GM21528 (cell line): Measurements from ENCODE around the gene TCTN1.
A peak's percentile ranks its signal among the peaks of the same experiment; 100 is the strongest.

ENCODE experiments used
- ATAC-seq: cut with Tn5 transposase; IDR thresholded peaks from one replicate; pipeline ENCODE4 v1.9.1; 2021; ENCODE audit warnings: mild to moderate bottlenecking, moderate library complexity; ENCODE audit not compliant: unreplicated experiment, low FRiP score

Gene TCTN1

DNA sequence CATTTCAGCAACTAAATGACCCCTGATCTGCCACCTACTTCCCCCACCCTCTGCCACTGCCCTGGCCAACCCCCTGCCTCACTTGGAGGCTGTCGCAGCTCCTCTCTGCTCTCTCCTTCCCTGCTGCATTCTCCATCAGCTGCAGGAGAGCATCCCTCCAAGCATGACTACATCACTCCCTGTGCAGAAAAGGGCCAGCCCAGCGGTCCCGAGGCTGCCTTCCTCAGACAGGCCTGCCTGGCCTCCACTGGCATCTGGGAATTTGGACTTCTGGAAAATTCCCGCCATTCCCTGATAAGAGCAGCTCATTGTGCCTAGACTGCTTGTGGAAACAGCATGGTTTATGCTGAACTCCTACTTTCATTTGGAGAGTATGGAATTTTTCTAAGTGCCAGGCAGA, 62.2 kb downstream of the TCTN1 start:
- no peak for ATAC-seq

DNA sequence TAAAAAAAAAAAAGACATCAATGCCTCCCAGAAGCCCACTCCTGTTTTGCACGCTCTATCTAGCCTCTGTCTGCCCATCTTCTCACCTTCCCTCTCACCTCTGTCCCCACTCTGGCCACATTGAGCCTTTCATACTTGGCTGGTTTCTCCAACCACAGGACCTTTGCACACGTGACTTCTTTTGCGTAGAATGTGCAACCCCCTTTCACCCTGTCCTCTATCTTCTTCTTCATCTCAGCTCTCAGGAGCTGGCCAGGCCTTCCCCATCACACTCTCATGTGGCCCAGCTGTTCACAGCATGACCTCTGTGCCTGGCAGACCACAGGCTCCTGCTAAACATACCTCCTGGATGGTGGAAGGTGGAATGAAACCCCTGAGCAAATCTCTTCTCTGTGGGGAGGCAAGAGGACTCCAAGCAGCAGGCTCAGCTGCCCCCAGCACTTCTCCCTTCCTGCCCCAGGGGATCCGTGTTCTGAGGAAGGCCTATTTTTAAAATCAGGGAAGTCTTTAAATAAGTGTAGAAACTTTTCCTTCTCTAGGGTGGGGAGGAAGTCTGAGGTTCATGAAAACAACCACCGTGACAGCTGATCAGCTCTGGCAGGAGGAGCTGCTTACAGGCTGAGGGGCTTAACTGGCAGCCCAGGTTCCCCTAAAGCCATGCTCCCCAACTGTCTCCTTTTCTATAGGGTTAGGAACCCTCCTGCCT, 63.4 kb downstream of the TCTN1 start:
- peak; percentile 73 for ATAC-seq

DNA sequence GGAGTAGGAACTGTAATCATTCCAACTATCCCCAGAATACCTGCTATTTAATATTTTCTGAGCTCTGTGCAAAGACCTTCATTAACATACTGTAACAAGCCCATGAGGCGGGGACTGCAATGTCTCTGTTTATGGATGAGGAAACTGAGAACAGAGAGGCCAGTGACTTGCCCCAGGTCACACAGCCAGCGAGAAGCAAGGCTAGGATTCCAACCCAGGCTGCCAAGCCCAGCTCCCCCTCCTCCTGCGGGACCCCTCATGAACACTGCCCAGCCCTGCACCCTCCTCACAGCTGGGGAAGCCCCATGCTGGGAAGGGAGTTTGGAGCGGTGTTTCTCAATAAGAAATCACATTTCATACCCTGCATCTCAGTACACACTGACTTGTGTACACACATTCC, 64.1 kb downstream of the TCTN1 start:
- peak; percentile 10 for ATAC-seq

DNA sequence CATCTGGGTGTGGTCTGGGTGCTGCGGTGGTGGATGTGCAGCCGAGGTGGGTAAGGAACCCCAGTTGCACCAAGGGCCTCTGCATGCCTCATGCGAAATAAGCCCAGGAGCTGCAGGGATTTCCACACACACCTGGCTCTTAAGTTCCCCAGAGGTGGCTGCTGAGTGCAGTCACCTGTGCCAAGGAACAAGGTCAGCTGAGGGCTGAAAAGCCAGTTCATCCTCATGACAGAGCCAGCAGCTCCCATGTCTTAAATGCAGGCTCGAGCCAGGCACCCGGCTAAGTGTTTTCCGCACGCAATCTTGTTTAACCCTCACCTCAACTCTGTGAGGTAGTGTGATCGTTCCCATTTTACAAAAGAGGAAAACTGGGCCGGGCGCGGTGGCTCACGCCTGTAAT, 65.3 kb downstream of the TCTN1 start:
- no peak for ATAC-seq

DNA sequence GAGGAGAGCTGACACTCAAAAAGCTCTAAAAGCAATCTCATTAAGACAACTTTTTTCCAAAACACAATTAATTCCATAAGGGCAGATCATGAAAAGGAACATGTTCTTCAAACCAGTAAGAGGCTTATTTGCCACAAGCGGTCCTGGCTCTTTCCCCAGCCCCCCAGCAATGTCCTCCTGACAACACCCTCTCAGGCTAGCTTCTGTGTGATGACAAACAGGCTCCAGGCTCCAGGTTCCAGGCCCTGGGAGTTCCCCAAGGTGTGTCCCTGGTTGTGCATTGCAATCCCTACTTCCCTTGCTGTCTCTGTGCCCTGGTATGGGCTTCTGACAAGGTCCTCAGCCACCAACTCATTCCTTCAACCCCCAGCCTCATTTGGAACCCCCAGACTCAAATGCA, 66.1 kb downstream of the TCTN1 start:
- no peak for ATAC-seq

DNA sequence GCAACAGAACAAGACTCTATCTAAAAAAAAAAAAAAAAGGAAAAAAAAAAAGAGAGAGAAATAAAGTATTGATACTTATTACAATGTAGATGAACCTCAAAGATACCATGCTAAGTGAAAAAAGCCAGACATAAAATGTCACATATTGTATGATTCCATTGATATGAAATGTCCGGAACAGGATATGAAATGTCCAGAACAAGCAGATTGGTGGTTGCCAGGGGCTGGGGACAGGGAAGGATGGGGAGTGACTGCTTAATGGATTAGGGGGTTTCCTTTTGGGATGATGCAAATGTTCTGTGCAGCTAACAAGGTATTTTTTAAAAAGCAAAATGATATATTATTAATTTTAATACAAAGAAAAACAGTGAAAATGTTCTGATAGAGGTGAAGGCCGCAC, 70.0 kb downstream of the TCTN1 start:
- ATAC-seq = no peak

DNA sequence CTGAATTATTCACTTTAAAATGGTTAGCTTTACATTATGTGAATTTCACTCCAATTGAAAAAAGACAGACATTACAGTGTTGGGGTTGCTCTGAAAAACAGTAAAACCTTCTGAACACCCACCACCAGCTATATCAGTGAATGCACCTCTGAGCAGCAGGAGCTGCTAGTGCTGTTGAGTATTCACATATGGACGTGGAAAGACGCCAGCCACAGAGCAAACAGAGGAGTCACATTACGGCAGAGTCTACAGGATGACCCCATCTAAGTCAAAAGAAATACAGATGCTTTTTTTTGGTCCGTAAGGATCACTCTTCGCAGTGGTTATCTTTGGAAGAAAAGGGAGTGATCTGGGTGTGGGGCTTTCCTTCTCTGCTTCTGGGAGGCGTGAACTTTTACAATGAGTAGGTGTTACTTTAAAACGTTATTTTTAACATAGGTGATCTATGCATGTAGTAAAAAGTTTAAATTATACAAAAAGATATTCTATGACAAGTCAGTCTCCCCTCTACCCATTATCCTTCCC, 70.4 kb downstream of the TCTN1 start:
- ATAC-seq = no peak

DNA sequence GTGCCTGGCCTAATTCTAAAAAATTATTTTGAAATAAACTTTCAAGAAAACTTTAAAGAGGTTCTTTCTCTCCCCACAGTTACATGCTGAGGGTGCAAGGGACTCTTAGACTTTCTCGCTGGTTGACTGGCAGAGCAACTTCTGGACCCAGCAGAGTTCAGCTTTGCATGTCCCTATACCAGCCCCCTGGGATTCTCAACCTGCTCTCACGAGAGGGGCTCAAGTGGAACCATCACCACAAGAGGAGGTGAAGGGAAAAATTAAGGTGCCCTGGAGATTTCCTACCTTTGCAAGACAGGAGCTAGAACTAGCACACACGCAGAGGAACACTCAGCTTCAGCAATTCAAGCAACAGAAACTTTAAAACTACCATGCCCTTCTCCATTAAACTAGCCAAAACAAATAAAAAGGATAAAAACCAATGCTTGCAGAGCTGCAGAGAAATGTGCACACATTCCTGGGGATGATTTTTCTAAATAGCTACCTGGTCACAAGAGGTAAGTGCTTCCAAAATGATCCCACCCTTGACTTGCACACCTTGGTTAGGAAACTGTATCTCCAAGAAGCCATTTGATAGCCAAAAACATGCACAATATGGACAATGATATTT, 72.5 kb downstream of the TCTN1 start:
- ATAC-seq = no peak

DNA sequence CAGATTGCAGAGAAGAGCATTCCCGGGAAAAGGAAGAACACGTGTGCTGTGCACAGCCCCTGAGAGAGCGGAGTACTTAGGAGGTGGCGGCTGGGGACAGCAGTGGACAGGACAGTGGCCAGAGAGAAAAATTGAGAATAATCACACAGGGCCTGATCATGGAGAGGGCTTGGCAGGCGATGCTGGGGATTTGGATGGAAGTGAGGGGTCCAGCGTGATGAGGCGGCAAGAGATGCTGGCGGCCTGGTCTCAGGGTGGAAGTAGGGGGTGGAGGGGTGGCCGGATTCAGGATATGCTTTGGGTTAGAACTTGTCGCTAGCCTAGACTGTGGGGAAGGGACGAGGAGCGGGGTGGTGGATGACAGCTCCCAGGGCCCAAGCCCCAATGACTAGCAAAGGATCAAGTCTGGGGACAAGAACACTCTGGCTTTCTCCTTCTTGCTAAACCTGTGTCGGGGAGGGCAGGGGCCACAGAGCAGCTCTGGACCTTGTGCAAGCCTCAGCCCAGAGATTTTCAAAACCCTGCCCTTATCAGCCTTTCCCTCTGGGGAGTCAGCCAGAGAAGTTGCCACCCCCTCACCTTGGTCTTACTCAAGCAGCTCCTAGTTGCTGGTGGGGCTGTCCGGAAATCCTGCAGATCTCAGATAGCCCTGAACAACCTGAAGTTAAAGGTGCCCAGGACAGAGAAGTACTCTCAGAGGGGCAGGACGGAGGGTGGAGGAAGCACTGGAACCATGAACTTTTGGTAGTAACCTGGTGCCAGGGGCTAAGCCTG, 73.7 kb downstream of the TCTN1 start:
- no peak for ATAC-seq

DNA sequence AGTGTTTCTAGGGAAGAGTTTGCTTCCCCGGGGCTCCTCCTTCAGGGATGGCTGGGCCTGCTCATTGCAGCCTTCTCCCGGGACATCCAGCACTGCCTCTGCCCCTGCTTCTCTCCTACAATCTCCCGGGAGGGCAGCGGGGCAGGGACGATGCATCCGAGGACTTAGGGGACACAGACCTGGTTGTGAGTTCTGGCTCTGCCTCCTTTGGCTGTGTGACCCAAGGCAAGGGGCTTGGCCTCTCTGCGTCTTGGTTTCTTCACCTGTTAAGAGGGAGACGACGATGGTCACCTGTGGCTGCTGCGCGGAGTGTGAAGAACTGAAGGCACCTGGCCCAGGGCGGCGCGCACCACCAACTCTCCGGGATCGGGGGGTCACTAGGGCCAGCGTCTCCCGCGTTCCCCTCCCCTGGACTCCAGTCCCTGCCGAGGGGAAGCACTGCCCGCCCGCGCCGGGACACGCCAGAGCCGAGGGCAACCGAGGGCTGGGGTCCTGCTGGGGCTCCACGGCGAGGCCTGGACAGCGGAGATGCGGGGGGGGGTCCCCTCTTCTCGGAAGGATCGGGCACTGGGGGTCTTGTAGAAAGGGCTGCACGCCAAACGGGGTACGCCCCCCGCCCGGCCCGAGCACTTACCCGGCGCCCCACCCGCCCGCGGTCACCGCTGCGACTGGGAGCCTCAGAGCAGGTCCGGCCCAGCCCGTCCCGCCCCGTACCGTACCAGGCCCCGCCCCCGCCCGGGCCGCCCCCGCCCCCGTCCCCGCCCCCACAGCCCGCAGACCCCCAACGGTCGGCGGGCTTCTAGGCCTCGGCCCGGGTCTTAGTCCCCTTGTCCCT, 74.7 kb downstream of the TCTN1 start, which contains the start of gene HVCN1:
TSS of gene HVCN1 (minus strand) at position 670 of the 835 bp plus-strand sequence. CDS start 5,870 bp downstream, outside the sequence.
- peak; percentile 32 for ATAC-seq

DNA sequence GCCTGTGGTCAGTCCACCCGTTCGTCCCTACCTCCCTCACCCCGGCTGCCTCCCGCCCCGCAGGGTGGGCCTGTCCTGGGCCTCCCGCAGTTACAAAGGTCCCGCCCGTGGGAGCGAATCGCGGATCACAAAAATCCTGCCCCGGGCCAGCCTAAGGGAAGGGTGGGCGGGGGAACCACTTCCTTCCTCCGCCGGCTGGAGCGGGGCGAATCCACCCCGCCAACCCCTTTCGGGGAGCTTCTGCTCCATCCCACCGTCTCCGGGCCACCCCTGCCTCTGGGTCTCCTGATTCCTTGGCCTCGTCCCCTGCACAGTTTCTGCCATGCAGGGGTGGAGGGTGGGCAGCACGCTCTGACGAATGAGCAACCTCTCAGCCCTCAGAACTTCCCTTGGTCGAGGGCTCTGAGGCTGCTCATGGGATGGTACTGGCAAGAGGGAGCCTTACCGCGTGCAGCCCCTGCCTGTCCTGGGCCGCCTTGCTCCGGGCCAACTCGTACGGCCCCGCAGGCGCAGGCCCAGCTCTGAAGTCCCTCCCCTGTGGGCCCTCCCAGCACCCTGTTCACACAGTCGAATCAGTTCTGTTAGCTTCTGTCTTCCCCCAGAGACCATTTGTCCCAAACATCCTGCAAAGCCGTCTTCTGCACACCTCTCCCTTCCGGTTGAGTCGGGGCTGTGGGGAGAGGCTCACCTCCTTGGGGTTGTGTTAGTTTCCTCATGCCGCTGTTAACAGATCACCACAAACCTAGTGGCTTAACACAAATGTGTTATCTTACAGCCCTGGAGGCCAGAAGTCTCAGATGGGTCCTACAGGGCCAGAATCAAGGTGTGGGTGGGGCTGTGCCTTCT, 75.6 kb downstream of the TCTN1 start:
- peak; percentile 55 for ATAC-seq

DNA sequence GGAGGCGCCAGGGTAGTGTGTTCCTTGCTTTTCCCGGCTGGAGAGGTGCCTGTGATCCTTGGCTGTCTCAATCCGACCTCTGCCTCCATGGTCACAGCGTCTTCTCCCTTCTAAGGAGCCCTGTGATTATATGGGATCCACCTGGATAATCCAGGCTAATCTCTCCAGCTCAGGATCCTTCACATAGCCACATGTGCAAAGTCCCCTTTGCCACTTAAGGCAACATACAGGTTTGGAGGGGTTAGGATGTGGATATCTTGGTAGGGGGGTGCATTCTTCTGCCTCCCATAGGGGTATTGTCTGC, 76.2 kb downstream of the TCTN1 start:
- no peak for ATAC-seq

DNA sequence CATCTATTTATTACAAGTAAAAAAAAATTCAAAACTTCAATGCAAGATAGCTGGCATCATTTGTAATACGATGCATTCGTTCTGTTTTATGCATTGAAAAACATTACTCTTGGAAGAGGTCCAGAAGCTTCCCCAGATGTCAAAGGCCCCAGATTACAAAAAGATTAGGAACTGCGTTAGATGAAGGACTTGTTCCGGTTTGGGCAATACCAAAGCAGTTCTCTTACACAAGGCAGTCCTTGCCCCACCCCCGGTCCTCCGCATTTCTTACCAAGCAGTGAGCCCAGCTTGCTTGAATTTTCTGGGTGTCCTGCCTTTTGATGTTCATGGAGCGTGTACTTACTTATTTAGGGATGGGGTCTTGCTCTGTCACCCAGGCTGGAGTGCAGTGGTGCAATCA, 79.8 kb downstream of the TCTN1 start:
- ATAC-seq = no peak

DNA sequence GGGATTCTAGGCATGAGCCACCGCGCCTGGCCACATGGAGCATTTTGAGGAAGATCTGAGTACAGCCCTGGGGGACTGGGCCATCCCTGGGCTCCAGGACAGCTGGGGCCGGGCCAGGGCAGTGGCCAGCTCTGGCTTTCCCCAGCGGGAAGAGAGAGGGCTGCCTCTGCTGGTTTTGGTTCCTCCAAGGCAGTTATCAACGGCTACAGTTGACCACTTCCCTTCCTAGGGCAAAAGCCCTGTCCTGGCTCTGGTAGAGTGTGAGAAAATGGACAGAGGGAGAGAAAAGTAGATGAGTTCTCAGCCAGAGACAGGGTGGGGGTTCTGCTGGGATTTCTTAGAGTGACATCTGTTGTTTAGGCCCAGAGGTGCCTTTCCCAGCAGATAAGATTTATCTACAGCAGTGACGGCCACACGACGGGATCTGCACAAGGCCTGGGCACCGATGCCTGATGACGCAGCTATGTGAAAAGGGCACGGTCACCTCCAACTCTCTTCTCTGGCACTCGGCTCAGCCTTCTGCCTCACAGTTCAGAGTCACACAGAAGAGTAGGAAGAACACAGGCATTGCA, 80.5 kb downstream of the TCTN1 start:
- no peak for ATAC-seq

DNA sequence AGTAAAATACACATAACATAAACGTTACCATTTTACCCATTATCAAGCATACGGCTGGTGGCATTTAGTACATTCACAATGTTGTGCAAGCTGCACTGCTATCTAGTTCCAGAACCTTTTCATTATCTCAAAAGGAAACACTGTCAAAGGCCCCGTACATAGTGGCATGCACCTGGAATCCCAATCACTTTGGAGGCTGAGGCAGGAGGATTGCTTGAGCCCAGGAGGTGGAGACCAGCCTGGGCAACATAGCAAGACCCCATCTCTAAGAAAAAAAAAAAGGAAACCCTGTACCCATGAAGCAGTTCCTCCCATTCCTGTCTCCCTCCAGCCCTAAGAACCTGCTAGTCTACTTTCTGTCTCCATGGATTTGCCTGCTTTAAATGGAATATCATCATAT, 82.4 kb downstream of the TCTN1 start:
- no peak for ATAC-seq

DNA sequence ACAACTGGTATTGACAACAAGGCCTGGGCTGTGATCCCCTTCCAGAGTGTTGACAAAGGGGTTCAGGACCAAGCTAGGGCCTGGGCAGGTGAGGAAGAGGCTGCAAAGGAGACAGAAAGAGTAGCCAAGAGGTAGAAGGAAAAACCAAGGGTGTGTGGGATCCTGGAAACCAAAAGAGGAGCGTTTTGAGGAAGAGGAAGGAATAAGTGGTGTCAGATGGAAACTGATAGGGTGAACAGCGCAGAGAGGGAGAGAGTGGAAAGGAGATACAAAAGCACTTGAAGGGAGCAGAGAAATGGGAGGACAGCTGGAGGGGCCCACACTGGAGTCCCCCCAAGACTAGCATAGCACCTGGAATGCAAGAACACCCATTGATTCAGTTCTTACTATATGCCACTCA, 83.3 kb downstream of the TCTN1 start:
- no peak for ATAC-seq

DNA sequence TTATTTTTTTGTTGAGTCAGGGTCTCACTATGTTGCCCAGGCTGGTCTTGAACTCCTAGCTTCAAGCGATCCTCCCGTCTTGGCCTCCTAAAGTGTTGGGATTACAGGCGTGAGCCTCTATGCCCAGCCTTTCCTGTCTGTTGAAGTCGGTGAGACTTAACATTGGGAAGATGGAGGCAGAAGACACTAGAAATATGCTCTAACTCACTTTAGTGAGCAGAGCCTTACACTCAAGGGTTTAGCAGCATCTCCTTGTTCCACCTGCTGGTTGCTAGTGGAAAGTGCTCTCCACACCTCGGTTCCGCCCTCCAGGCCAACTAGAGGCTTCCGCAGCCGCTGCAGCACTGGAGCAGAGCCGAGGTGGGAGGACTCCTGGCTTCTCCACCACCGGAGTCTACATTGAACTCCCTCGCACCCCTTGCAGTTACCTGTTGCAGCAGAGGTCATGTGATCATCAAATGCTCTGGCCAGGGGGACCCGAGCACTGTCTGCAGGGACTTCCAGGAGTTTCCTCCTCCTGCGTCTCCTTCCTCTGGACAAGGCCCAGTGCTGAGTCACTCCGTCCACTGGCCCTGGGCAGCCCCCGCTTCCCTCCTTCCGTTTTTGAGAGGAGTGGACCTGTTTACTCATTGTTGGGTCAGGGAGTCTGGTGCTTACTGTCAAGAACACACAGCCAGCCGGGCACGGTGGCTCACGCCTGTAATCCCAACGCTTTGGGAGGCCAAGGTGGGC, 84.4 kb downstream of the TCTN1 start:
- ATAC-seq = no peak
